Activated naive CD8-positive, alpha-beta T cell (primary cell): Measurements from ENCODE around the gene ANKS3.

Experiments used
- H3K27ac Mint-ChIP-seq: one replicate; pipeline ENCODE4 v1.8.0; 2021; ENCODE audit warnings: mixed read lengths
- H3K27me3 Mint-ChIP-seq: one replicate; pipeline ENCODE4 v1.8.0; 2021; ENCODE audit warnings: mixed read lengths
- H3K36me3 Mint-ChIP-seq: one replicate; pipeline ENCODE4 v1.8.0; 2021; ENCODE audit warnings: mixed read lengths
- H3K4me1 Mint-ChIP-seq: one replicate; pipeline ENCODE4 v1.8.0; 2021; ENCODE audit warnings: low read depth, mixed read lengths
- H3K4me3 Mint-ChIP-seq: one replicate; pipeline ENCODE4 v1.8.0; 2021; ENCODE audit warnings: mild to moderate bottlenecking, mixed read lengths
- H3K9me3 Mint-ChIP-seq: one replicate; pipeline ENCODE4 v1.8.0; 2021; ENCODE audit warnings: low read depth, mixed read lengths

Gene ANKS3, protein sequence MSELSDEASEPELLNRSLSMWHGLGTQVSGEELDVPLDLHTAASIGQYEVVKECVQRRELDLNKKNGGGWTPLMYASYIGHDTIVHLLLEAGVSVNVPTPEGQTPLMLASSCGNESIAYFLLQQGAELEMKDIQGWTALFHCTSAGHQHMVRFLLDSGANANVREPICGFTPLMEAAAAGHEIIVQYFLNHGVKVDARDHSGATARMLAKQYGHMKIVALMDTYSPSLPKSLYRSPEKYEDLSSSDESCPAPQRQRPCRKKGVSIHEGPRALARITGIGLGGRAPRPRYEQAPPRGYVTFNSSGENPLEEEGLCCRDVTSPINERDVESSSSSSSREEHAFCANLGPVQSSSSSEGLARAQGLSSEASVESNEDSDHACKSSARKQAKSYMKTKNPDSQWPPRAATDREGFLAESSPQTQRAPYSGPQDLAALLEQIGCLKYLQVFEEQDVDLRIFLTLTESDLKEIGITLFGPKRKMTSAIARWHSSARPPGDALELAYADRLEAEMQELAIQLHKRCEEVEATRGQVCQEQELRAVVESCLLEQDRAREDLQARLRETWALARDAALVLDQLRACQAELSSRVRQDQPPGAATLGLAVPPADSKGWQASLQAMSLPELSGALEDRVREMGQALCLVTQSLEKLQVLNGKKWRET

DNA sequence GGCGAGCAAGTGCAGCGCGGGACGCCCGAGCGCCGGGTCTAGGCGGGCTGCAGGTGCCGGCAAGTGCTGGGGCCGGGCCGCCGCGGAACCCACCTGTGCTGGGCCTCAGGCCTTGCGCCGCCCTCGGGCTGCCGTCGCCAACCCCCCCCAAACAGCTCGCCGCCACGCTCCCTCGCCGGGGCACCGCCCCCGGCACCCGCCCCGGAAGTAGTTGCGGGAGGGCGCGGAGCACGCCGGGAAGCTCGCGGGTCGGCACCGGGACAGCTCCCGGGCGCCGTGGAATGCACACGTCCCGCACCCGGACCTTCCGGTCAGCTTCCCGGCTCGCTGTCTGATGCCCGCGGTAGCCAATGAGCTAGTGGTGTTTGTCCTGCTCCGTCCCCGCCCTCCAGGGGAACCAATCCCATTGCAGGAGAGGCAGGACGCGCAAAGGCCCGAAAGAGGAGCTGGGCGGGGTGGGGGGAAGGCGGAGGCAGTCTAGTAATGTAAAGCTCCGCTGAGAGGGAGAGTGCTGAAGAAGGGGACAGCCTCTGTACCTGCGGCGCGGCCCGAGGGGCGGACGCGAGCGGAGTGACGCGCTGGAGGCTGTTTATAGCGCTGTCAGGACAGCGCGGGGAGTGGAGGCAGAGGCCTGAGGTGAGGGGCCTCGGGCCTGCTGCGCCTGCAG is at the start of gene ANKS3, which contains the start of gene DNAAF8:
Gene ANKS3 (minus strand): TSS at position 209 of the 667 bp plus-strand sequence. CDS start 4,122 bp downstream, outside the sequence.
Gene DNAAF8 (plus strand): TSS at position 475 of the 667 bp plus-strand sequence. CDS start 1,978 bp downstream, outside the sequence.
- Mint-ChIP-seq H3K36me3 (peaks cover 9% of the 10 kb centered on the region), H3K27me3 (no peaks in the 10 kb centered on the region), H3K4me3 (peak within 1 kb of the TSS; percentile 92), H3K27ac (peak within 1 kb of the TSS; percentile 89), H3K9me3 (no peaks in the 10 kb centered on the region), H3K4me1 (peaks cover 18% of the 10 kb centered on the region)

DNA sequence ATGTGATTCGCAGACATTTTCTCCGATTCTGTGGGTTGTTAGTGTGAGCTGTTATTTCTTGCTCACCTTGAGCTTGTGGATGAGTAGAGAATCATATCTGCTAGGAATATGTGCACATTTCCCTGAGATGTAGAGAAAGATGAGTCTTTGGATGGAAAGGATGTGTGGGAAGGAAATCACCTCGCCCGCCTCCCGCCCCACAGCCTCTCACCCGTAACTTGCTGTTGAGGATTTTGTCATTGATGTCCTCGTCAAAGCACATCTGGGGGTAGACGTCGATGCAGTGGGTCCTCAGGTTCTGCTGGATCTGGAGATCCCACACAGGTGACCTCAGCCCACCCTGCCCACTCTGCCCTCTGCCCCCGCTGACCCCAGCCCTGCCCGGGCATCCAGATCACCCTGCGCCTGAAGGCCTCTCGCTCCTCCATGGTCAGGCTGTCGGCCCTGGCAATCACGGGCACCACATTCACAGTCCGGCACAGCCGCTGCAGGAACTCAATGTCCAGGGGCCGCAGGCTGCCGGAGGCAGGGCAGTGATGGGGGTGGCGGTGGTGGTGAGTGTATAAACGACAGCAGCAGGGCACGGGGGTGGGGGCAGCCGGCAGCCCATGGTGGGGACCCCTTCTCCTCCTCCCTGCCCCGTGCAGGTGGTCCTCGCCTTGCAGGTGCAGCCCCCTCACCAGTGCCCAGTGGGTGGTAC is 49.3 kb upstream of the ANKS3 start:
- H3K27ac Mint-ChIP-seq = no peak overlapping the region
- H3K27me3 Mint-ChIP-seq = no peaks in the 10 kb centered on the region
- no peaks in the 10 kb centered on the region for H3K4me1 Mint-ChIP-seq
- no peaks in the 10 kb centered on the region for H3K36me3 Mint-ChIP-seq
- no peaks in the 10 kb centered on the region for H3K9me3 Mint-ChIP-seq
- no peak overlapping the region for H3K4me3 Mint-ChIP-seq

DNA sequence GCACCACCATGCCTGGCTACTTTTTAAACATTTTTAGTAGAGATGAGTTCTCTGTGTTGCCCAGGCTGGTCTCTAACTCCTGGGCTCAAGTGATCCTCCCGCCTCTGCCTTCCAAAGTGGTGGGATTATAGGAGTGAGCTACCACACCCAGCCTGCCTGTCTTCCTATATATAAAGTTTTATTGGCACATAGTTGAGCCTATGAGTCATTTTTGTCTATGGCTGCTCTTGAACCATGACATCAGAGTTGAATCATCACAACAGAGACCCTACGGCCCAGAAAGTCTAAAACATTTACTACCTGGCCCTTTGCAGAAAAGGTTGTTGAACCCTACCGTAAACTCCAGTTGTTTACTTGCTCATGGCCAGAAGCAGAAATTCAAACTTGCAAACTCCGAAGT is 46.2 kb upstream of the ANKS3 start:
- H3K27me3 Mint-ChIP-seq = no peaks in the 10 kb centered on the region
- no peaks in the 10 kb centered on the region for H3K36me3 Mint-ChIP-seq
- no peaks in the 10 kb centered on the region for H3K9me3 Mint-ChIP-seq
- no peak overlapping the region for H3K27ac Mint-ChIP-seq
- no peaks in the 10 kb centered on the region for H3K4me1 Mint-ChIP-seq
- no peak overlapping the region for H3K4me3 Mint-ChIP-seq

DNA sequence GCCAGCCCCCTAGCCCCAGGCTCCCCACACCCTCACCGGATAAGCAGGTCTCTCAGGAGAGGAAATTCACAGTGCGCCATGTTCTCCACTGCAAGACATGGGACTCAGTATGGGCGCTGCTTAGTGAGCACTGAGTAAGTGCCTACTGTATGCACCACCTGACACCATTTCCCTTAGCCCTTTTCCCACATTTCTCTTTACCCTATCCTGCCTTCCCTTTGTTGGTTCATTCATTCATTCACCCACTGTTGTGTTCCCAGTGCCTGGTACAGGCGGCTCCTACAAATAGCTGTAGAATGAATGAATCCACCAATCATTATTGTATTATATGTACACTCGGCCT is 44.0 kb upstream of the ANKS3 start:
- Mint-ChIP-seq H3K4me1 (no peaks in the 10 kb centered on the region), H3K4me3 (no peak overlapping the region), H3K36me3 (no peaks in the 10 kb centered on the region), H3K9me3 (no peaks in the 10 kb centered on the region), H3K27ac (no peak overlapping the region), H3K27me3 (no peaks in the 10 kb centered on the region)

DNA sequence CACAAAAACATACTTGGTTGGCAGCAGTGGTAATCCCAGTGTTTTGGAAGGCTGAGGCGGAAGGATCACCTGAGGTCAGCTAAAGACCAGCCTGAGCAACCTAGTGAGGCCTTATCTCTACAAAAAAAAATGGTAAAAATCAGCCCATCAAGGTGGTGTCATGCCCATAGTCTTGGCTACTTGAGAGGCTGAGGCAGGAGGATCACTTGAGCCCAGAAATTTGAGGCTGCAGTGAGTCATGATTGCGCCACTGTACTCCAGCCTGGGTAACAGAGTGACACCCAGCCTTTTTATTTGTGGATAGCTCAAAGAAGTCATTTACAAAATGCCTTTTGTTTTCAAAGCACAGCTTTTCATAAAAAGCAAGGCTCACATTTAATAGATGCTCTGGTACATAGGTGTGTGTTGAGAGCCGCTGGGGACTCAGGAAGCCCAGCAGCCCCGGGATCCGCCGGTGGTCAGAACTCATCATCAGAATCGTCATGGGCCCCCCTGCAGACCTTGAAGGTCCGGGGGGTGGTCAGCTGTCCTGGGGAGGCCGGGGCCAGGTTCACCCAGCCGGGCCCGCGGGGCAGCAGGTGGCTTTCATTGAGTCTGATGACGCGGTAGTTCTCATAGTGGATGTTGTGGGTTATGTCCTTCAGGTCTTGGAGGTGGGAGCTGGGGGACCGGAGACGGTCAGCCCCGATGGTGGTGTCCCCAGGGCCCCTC is 43.4 kb upstream of the ANKS3 start:
- H3K4me1 Mint-ChIP-seq = no peaks in the 10 kb centered on the region
- no peak overlapping the region for H3K4me3 Mint-ChIP-seq
- H3K9me3 Mint-ChIP-seq = no peaks in the 10 kb centered on the region
- no peaks in the 10 kb centered on the region for H3K27me3 Mint-ChIP-seq
- H3K36me3 Mint-ChIP-seq = no peaks in the 10 kb centered on the region
- no peak overlapping the region for H3K27ac Mint-ChIP-seq

DNA sequence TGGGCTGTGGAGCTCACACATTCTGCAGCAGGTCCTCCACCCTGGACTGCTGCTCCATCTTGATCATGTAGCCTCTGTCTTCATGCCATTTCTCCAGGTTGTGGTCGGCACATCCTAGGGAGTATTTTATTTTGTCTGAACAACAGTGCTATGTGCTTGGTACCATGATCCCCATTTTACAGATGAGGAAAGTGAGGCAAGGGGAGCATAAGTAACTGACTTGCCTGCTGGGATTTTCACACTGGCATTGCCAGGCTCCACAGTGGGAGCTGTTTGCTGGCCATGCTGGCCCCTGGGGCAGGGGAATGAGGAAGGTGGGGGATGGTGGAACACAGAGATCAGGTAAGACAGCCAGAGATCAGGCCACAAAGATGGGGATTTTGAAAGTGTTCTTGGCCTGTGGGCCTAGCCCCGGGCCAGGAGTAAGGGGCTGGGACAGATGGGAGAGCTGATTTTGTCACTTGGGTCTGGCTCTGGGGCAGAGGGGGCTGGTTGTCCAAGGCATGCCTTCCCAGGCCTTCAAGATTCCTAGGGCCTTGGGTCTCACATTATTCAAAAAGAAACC is 42.2 kb upstream of the ANKS3 start:
- Mint-ChIP-seq H3K36me3 (no peaks in the 10 kb centered on the region), H3K4me3 (no peak overlapping the region), H3K4me1 (no peaks in the 10 kb centered on the region), H3K27me3 (no peaks in the 10 kb centered on the region), H3K9me3 (no peaks in the 10 kb centered on the region), H3K27ac (no peak overlapping the region)

DNA sequence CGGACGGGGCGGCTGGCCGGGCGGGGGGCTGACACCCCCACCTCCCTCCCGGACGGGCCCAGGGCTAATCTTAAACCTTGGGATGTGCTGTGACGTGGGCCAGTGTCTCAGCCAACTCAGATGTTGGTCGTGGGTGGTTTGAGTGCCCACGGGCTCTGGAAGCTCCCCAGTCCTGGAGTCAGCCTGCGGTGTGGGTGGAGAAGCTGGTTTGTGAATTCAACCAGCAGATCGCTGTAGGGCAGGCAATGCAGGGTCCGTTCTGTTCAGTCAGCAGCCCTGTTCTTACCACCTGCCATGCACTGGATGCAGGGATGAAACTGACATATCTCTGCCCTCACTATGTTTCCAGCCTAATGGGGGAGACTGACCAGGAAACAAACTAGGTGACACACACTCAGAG is 40.9 kb upstream of the ANKS3 start:
- Mint-ChIP-seq H3K36me3 (no peaks in the 10 kb centered on the region), H3K4me1 (no peaks in the 10 kb centered on the region), H3K4me3 (no peak overlapping the region), H3K27ac (no peak overlapping the region), H3K27me3 (no peaks in the 10 kb centered on the region), H3K9me3 (no peaks in the 10 kb centered on the region)

DNA sequence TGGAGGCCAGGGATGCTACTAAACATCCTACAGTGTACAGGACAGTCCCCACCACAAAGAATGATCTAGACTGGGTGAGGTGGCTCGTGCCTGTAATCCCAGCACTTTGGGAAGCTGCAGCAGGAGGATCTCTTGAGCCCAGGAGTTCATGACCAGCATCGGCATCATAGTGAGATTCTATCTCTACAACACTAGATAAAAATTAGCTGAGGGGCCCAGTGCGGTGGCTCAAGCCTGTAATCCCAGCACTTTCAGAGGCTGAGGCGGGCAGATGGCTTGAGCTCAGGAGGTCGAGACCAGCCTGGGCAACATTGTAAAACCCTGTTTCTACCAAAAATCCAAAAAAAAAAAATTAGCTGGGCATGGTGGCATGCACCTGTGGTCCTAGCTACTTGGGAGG is 38.3 kb upstream of the ANKS3 start:
- Mint-ChIP-seq H3K4me3 (no peak overlapping the region), H3K9me3 (no peaks in the 10 kb centered on the region), H3K27ac (no peak overlapping the region), H3K4me1 (peaks cover 11% of the 10 kb centered on the region), H3K27me3 (no peaks in the 10 kb centered on the region), H3K36me3 (no peaks in the 10 kb centered on the region)

DNA sequence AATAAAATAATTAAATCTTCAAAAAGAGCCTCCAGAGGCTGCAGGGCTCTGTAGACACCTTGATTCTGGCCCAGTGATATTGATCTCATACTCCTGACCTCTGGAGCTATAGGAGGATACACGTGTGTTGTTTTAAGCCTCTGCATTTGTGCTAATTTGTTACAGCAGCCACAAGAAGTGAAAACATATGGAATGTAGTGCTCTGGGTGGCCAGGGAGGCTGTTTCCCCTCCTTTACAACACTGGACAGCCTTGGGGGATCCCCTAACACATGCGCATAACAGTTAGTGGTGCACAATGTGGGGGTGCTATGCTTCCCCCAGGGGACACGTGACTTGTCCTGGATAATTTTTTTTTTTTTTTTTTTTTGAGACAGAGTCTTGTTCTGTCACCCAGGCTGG is 37.6 kb upstream of the ANKS3 start:
- no peaks in the 10 kb centered on the region for H3K27me3 Mint-ChIP-seq
- H3K9me3 Mint-ChIP-seq = no peaks in the 10 kb centered on the region
- no peak overlapping the region for H3K4me3 Mint-ChIP-seq
- H3K36me3 Mint-ChIP-seq = no peaks in the 10 kb centered on the region
- no peak overlapping the region for H3K27ac Mint-ChIP-seq
- peaks cover 13% of the 10 kb centered on the region for H3K4me1 Mint-ChIP-seq

DNA sequence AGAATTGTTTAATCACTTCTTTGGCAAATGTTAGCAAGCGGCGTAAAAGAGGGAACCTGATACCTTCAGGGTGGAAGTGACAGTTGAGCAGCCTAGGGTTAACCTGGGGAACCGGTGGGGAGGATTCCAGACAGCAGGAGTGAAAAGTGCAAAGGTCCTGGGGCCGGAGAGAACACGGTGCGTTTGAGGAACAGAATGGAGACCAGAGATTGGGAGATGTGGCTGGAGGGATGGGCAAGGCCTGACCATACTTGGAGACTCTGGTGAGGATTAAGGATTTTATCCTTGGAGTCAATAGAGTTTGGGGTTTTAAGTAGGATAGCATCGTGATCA is 35.2 kb upstream of the ANKS3 start:
- no peaks in the 10 kb centered on the region for H3K36me3 Mint-ChIP-seq
- peaks cover 25% of the 10 kb centered on the region for H3K4me1 Mint-ChIP-seq
- H3K4me3 Mint-ChIP-seq = peak overlapping the region; percentile 93
- peak overlapping the region; percentile 38 for H3K27ac Mint-ChIP-seq
- H3K27me3 Mint-ChIP-seq = no peaks in the 10 kb centered on the region
- H3K9me3 Mint-ChIP-seq = no peaks in the 10 kb centered on the region

DNA sequence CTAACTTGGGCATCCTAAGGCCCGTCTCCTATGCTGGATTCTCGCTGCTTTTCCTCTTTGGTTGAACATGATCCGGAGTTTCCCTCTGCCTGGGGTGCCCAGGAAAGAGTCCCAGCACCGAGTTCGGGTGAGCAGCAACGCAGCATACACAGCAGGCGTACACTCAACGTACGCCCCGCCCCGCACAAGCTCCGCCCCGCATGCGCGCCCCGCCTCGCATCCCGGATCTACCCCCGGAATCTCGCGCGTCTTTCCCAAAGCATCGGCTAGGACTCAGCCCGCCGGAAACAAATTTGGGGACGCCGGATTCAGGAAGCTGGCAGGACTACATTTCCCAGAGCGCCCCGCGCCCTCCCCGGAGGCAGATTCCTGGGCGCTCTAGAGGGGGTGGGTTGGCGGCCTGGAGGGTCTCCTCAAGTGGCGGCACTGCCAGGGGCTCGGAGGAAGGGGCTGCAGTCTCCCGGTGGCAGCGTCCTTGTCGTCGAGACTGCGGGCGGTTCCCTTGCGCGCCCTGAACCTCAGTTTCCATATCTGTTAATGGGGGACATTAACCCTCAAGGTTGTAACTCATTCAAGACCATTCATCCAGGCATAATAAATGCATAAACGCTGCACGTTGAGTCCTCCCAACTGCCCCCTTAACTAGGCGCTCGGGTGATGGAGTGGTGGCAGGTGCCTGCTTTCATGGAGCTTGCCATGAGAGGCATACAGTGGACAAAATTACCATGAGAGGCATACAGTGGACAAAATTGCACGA is 34.7 kb upstream of the ANKS3 start:
- Mint-ChIP-seq H3K27me3 (no peaks in the 10 kb centered on the region), H3K9me3 (no peaks in the 10 kb centered on the region), H3K4me1 (peaks cover 25% of the 10 kb centered on the region), H3K27ac (peak overlapping the region; percentile 85), H3K4me3 (peak overlapping the region; percentile 93), H3K36me3 (no peaks in the 10 kb centered on the region)

DNA sequence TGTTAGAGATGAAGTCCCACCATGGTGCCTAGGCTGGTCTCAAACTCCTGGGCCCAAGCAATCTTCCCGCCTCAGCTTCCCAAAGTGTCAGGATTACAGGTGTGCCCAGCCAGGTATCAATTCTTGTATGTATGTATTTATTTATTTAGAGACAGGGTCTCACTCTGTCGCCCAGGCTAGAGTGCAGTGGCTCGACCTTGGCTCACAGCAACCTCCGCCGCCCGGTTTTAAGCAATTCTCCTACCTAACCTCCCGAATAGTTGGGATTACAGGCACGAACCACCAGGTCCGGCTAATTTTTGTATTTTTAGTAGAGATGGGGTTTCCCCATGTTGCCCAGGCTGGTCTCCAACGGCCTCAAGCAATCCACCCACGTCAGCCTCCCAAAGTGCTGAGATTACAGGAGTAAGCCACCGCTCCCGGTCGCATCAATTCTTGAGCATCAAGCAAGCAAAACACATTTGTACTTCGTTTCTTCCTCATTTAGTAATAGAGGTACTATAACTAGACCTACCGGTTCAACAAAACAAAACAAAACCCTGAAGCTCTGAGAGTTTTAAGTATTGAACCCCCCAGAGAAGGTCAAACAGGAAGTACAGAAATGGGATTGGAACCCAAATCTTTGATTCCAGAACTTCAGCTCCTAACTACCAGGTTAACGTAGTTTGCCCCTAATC is 33.9 kb upstream of the ANKS3 start:
- peaks cover 25% of the 10 kb centered on the region for H3K4me1 Mint-ChIP-seq
- H3K9me3 Mint-ChIP-seq = no peaks in the 10 kb centered on the region
- H3K36me3 Mint-ChIP-seq = no peaks in the 10 kb centered on the region
- peak overlapping the region; percentile 85 for H3K27ac Mint-ChIP-seq
- H3K4me3 Mint-ChIP-seq = peak overlapping the region; percentile 93
- no peaks in the 10 kb centered on the region for H3K27me3 Mint-ChIP-seq

DNA sequence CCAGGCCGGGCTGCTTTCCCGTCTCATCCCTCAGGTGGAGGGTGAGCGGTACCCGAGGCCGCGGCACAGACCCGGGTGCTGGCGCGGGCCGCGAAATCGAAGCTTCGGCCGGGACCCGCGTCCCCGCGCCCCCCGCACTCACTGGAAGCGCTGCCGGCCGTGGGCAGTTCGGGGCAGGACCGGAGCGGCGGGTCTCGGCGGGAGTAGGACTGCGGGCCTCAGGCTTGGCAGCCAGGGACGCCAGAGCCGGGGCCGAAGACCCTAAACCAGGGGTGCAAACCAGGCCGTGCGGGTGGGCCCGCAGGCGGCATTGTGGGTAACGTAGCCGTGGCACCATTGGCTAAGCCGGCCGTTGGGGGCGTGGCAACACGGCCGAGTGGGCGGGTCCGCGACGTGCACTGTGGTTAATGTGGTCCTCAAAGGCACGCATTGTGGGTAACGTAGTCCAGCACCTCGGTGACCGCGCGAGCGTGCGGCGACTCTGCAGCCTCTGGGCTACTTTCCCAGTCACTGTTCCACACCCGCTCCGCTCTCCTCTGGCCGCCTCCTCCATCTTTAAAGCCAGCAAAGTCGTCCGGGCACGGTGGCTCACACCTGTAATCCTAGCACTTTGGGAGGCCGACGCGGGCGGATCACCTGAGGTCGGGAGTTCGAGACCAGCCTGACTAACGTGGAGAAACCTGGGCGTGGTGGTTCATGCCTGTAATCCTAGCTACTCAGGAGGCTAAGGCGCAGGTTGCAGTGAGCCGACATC is 33.0 kb upstream of the ANKS3 start, which contains the start of gene ZNF500:
Gene ZNF500 (minus strand): TSS at position 288 of the 754 bp plus-strand sequence. CDS start 1,184 bp downstream, outside the sequence.
- H3K4me1 Mint-ChIP-seq = peaks cover 26% of the 10 kb centered on the region
- peak within 1 kb of the TSS; percentile 87 for H3K27ac Mint-ChIP-seq
- no peaks in the 10 kb centered on the region for H3K27me3 Mint-ChIP-seq
- H3K4me3 Mint-ChIP-seq = peak within 1 kb of the TSS; percentile 93
- H3K36me3 Mint-ChIP-seq = no peaks in the 10 kb centered on the region
- H3K9me3 Mint-ChIP-seq = no peaks in the 10 kb centered on the region
